Hypothalamus (tissue), 51 donors: ENCODE measurements around the gene WDR48.

Experiments used
- DNase-seq, 51 donors: peaks; one replicate each; lab custom pipeline; 2025; lab: John Stamatoyannopoulos, UW

Gene WDR48

DNA sequence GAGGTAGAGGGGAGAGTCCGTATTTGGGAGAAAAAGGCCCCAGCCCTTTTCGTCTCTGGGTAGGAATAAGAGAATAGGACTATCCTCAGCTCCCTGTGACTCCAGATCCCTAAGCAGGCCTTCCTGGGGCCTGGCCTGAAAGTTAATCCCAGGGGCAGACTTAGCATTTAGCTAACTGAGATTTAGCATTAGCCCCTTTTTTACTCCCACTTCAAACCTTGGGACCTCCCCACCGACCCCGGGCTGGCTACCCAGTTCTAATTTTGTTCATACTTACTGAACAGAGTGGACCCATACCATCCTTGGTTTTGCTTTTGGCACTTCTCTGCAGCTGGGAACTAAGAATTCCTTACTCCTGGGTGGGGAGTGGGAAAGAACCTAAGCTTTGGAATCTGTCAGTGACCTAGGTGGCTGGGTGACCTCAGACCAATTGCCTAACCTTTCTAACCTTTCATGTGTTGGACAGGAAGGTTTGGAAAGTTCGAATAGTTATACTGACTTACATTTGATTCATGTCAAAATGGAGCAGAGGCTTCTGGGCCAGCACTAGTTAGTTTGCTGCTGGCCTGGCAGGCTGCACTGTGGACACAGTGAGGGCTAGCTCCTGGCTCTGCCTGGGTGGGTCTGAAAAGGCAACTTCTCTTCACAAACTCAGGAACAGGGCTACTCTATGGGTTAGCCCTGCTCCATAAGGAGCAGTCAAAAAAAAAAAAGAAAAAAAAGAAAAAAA lies 67.3 kb downstream of the WDR48 start:
- no peak for DNase-seq

DNA sequence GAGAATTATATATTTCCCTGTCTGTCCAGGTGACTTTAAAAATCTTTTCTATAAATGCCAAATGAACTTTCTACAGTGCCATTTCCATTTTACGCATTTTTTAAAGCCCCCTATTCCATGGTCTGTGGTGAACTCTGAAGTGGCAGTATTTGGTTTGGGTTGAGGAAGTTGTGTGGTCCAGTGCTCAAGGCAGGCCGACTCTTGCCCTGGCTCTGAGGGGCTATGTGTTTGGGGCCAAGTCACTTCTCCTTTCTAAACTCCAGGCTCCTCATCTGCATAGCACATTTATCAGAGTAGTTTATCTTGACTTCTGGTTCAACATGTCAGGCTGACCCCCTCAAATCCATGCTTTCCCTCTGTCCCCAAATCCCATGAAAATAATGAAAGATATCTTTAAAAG lies 69.8 kb downstream of the WDR48 start:
- DNase-seq, result no peak

DNA sequence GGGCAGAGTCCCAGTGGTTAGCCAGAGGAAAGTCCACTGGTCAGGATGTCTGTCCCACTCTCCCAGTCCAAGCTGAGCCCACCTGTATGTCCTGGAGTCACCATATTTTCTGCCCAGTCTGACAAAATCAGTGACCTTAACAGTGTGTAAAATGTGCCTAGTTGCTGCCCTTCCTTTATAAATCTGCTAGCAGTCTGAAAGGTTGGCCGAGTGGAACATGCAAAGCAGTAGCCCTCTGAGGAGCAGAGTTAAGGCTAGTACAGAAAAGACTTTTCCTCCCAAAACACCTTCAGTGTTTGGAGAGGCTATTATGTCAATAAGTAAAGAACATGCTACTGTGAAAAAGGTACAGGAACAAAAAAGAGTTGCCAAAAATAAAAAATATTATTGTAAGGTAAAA lies 71.0 kb downstream of the WDR48 start:
- no peak for DNase-seq

DNA sequence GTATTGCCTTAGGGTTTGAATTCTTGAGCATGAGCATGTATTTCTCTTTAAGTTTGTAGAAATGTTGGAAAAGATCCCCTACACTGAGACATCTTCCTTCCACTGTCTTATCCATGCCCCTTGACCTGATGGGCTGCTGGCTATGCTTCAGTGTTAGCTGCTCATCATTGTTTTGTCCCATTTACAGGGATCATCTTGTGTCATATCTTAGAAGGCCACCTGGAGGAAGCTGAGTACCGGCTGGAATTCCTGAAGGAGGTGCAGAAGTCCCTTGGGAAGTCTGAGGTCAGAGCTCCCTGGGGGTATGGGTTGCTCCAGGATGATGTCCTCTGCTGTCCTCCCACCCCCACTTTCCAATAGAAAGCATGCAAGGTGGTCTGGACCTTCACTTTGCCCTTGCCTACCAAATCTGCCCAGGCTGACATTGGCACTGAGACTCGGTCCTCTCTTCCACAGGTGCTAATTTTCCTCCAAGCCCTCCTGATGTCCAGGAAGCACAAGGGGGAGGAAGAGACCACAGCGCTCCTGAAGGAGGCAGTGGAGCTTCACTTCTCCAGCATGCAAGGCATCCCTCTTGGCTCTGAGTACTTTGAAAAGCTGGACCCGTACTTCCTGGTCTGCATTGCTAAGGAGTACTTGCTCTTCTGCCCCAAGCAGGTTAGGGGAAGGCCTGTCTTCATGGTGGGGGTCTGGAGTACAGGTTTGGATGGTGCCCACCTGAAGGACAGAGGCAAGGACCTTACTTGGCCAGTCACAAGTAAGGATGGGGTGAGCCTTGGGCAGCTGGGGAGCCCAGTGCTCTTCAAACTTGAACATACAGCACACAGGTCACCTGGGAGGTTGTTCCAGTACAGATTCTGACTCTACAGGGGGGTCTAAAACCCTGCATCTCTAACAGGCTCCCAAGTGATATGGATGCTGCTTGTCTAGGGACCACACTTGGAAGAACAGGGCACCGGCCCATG lies 73.3 kb downstream of the WDR48 start:
- no peak for DNase-seq

DNA sequence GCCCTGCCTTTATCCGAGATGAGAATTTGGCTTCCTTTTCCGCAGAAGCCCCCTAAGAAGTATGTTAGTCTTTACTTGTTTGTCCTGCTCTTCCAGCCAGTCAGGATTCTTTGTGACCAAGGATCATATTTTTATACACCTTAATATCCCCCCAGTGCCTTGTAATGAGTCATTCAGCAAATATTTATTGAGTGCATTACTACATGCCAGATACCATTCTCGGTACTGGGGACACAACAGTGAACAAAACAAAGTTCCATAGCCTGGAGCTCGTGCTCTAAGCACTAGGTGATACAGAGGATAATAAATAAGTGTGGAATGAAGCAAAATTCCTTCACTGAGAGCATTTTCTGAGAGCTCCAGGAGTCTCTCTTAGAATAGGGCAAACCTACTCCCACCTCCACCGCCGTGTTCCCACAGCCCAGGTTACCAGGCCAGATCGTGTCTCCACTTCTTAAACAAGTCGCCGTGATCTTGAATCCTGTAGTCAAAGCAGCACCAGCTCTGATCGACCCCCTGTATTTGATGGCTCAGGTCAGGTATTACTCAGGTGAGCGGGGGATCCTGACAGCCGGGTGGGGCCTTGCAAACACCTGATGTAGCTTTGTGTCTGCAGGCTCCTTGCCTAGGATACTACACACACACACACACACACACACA lies 74.2 kb downstream of the WDR48 start:
- DNase-seq, result no peak

DNA sequence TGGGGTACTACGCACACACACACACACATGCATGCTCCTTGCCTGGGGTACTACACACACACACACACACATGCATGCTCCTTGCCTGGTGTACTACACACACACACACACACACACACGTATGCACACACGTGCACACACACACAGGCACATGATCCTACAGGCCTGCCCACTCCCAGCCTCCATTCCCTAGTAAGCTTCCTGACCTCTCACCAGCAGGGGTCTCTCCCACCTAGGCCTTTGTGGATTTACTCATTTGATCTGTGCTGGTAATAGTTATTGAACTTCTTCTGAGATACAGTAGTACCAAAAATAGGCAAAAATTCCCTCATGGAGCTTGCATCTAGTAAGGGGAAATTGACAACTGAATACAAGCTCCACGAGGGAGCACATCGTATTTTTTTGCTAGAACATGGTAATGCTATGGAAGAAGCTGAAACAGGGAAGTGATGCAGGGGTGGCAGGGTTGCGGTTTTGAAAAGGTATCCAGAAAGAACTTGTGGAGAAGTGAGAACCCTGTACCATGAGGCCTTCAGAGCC lies 74.8 kb downstream of the WDR48 start:
- peak in 11 of 51 donors; percentile 10 to 57 (median 34) for DNase-seq

DNA sequence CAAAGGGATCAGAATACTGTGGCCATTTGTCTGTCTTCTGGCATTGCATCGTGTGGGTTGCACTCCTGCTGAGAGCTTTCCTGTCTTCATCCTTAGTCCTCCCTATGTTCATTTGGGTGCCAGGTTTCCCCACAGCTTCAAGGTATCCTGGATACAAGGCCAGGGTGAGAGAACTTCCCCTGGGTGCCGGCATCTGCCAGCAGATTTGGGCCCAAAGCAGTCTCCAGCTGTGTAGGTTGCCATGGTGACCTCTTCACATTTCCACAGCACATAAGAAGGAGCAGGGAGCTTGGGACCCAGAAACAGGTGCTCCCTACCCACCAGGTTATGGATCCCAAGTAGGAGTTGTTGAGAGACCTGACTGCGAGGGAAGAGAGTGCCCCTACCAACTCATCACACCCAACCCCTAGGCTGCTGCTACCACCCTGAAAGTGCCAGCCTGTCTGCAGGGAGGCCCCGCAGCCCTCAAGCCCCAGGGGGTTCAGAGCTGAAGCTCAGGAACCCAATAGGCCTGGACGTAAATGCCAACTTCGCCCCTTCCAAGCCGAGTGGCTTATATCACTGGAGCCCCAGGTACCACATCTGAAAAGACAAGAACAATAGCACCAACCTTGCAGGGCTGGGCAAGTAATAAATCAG lies 75.6 kb downstream of the WDR48 start:
- DNase-seq, result peak in 1 of 51 donors; percentile 14

DNA sequence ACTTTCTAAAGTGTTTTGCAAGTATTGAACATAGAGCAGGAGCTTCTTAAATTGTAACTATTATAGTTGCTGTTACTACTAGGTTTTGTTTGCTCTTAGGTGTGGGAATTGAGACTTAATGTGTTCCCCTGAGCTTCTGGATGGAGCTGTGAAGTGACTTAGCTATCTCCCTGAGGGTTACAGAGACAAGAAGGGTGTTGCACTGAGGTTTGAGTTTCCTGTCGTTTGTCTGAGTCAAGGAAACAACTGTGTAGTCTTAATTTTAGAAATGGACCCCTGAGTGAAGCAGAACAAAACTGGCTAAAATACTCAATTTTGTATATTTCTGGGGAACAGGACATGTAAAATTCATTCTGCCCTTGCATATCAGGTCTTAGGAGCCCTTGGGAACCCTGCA lies 76.1 kb downstream of the WDR48 start:
- no peak for DNase-seq

DNA sequence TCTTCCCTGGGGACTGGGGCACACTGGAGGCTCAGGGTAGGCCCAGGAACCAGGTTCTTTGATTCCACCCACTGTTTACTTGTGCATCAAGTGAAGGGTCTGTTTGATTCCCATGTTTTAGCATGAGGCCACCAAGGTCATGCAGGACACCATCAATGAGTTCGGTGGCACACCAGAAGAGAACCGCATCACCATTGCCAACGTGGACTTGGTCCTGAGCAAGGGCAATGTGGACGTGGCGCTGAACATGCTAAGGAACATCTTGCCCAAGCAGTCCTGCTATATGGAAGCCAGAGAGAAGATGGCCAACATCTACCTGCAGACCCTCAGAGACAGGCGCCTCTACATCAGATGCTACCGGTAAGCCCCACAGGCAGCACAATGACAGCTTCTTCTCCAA lies 77.1 kb downstream of the WDR48 start:
- DNase-seq, result no peak

DNA sequence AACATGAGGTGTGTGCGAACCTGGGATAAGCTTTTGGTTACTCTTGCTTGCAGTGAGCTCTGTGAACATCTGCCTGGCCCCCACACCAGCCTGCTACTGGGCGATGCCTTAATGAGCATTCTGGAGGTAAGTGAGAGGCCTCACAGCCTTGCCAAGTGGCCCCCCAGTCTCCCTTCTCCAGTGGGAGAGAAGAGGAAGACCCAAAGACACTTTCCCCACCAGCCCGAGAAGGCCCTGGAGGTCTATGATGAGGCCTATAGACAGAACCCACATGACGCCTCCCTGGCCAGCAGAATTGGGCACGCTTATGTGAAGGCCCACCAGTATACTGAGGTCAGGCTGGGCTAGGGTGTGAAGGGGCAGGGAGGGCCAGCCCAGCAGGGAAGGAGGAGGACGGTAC lies 78.2 kb downstream of the WDR48 start:
- DNase-seq, result no peak

DNA sequence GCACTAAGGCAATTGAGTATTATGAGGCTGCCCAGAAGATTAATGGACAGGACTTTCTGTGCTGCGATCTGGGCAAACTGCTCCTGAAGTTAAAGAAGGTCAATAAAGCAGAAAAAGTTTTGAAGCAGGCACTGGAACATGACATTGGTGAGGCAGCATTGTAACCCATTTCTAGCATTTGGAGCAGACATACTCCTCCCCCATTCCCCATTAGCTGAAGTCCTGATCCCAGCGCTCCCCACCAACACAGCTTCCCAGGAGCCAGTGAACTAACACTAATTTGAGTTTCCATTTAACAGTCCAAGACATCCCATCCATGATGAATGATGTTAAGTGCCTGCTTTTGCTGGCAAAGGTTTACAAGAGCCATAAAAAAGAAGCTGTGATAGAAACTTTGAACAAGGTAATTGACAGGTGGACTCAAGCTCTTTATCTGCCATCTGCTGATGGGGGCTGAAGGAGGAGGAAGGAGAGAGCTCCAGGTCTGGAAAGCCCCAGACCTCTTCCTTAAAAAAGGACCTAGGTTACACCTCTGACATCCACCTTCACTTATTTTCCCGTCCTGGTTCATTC lies 79.0 kb downstream of the WDR48 start:
- DNase-seq, result no peak

DNA sequence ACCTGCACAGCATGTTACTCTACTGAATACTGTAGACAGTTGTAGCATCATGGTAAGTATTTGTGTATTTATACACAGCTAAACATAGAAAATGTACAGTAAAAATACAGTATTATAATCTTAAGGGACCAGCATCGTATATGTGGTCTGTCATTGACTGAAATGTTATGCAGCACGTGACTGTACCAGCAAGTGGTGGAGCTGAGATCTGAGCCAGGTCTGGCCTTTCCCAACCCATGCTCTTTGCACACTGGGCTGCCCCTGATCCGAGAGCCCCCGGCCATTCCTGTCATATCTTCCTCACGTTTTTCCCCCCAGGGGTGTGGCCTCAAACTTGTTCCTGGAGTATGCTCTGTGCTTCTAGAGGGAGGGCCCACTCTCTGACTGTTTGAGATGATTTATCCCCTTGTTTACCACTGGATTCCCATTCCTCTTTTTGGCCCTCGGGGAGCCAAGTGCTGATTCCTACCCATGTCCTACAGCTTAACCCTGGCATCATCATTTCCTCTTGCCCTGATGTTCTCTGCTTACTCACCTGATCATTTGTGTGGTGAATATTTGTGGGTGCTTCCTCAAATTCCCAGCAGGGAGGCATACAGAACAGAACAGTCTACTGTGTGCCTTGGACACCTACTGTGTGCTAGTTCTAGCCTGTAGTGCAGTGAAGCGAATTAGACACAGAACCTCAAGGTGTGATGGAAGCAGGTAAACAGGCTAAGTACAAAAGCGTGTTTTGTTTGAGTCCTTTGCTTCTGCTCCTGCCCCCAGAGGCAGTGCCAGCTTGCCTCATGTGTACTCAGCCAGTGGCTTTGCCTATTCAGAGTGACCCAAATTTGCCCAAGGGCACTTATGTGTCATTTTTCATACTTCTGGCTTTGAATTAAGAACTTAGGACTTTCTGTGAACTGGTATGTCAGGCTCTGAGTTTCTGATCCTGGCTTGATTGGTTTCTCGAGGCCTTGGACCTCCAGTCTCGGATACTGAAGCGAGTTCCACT lies 80.6 kb downstream of the WDR48 start:
- no peak for DNase-seq

DNA sequence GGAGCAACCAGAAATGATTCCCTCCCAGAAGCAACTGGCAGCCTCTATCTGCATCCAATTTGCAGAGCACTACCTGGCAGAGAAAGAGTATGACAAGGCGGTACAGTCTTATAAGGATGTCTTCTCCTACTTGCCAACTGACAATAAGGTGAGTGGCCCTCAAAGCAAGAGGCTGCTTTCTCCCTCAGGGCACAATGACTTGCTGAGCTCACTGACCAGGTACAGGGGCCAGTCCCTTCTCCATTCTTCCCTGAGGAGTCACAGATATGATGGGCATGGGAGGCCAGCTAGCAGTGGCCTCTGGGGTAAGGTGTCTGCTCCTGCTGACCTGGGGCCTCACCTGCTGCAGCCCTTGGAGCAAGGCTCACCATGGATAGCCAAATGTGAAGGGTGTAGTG lies 81.3 kb downstream of the WDR48 start:
- no peak for DNase-seq

DNA sequence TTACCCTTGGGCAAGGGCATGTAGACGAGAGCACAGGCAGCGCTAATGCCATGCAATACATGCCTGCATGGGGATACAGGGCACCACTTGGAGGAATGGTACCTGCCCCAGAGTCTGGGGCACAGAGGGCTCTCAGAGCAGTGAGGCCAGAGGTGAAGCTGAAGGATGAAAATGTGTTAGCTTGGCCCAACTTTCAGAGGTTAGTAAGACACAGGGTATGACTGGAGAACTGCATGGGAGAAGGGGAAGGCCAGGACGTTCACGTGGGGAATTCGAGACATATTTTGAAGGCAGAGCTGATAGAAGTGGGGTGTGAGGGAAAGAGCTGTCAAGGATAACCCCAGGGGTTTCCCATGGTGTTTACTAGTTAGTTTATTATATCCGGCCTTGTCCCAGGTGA lies 82.0 kb downstream of the WDR48 start:
- no peak for DNase-seq

DNA sequence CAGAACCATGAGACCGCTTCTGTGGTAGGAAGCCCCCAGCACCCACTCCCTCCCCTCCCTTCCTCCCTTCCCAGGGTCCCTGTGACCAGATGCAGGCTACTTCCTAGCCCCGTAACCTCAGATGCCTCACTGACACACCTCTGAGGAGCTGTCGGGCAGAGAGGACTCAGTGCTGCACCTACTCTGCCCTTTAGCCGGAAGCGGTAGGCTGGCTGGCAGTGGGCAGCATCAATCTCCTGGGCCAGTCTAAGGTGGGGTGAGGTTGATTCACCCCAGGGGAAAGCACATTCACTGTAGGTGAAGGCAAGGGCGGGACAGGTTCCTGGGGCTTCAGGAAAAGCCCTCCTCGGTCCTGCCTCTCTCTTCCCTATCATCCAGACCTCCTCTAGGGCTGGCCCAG lies 82.5 kb downstream of the WDR48 start:
- no peak for DNase-seq

DNA sequence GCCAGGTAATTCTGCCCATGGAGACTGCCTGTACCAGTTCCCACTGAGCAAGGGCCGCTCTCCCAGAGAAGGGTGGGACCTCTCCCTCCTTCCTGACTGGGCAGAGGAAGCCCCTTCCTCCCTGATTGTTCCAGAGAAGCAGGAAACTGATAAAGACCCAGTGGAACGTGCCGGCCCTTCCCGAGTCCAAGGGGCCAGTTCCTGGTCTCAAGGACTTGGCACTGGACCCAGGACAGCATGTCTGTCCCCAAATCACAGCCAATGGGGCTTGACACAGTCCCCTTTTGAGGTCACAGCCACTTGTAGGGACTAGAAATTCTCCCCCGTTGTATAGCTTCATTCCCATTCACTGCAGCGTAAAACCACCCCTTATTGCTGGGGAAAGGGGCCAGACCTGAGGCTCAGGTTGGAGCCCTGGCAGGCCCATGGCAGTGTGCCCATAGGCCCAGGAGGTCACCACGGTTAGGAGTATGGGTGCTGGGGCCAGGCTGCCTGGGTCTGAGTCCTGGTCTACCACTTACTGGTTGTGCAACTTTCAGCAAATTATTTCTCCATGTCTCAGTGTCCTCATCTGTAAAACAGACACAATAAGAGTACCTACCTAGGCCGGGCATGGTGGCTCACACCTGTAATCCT lies 83.5 kb downstream of the WDR48 start:
- no peak for DNase-seq

DNA sequence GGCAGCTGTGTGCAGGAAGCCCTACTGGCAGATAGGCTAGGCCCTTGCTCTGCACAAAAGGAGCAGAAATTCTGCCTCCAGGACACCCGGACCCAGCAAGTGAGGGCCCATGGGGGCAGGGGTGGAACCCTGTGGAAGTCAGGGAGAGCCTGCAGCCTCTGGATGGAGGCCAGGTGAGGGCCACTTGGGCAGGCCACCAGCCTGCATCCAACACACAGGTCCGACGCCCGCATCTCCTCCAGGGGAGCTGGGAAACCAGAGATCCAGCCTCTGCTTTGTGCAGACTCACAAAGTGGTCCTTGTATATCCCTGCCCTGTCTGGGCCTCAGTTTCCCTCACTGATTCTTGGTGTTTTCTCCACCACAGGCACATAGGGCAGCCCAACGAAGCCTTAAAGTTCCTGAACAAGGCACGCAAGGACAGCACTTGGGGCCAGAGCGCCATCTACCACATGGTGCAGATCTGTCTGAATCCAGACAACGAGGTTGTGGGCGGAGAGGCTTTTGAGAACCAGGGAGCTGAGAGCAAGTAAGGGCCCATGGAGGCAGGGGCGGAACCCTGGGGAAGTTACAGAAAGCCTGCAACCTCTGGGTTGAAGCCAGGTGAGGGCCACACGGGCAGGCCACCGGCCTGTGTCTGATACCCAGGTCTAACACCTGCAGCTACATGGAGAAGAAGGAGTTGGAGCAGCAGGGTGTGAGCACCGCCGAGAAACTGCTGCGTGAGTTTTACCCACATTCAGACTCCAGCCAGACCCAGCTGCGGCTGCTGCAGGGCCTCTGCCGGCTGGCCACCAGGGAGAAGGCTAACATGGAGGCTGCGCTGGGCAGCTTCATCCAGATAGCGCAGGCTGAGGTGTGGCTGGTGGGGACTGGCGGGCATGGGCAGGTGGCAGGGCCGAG lies 85.0 kb downstream of the WDR48 start:
- no peak for DNase-seq
